Smooth muscle cell (in vitro differentiated cells): Measurements from ENCODE around the gene CBFA2T2. TPM values are rescaled to one million over a fixed set of nuclear protein-coding genes. Genes with fewer than 3 reads are reported as not detected.

Experiments
- DNase-seq: peaks from one replicate; lab custom pipeline; 2025; ENCODE audit not compliant: unreplicated experiment; lab: John Stamatoyannopoulos, UW
- H2AFZ ChIP-seq: fragments of 200-600 bp; sonication (generic); 2 replicates; pipeline ENCODE4 v1.6.0; 2016; ENCODE audit warnings: antibody characterized with exemption, low read depth, mild to moderate bottlenecking
- H3F3A ChIP-seq: fragments of 200-600 bp; sonication (generic); 2 replicates; pipeline ENCODE4 v1.6.0; 2017; ENCODE audit warnings: antibody characterized with exemption, low read depth
- H3K27ac ChIP-seq: fragments of 200-600 bp; sonication (generic); 2 replicates; pipeline ENCODE4 v1.5.1; 2016; ENCODE audit warnings: low read depth, mild to moderate bottlenecking
- H3K27me3 ChIP-seq: fragments of 200-600 bp; sonication (generic); 2 replicates; pipeline ENCODE4 v1.6.1; 2016; ENCODE audit warnings: low read depth, mild to moderate bottlenecking
- H3K36me3 ChIP-seq: fragments of 200-600 bp; sonication (generic); 2 replicates; pipeline ENCODE4 v1.5.1; 2016; ENCODE audit warnings: low read depth
- H3K4me1 ChIP-seq: fragments of 200-600 bp; sonication (generic); 2 replicates; pipeline ENCODE4 v1.5.1; 2016; ENCODE audit warnings: low read depth
- H3K4me2 ChIP-seq: fragments of 200-600 bp; sonication (generic); 2 replicates; pipeline ENCODE4 v1.6.0; 2016; ENCODE audit warnings: mild to moderate bottlenecking
- H3K4me3 ChIP-seq: fragments of 200-600 bp; sonication (generic); 2 replicates; pipeline ENCODE4 v1.5.1; 2016; ENCODE audit warnings: mild to moderate bottlenecking
- H3K79me2 ChIP-seq: fragments of 200-600 bp; sonication (generic); 2 replicates; pipeline ENCODE4 v1.6.0; 2016; ENCODE audit warnings: low read depth, mild to moderate bottlenecking
- H3K9ac ChIP-seq: fragments of 200-600 bp; sonication (generic); 2 replicates; pipeline ENCODE4 v1.6.0; 2016; ENCODE audit warnings: low read depth
- H3K9me3 ChIP-seq: fragments of 200-600 bp; sonication (generic); replicated peaks from 2 replicates; pipeline ENCODE4 v1.5.1; 2016; ENCODE audit warnings: low read depth
- H4K20me1 ChIP-seq: fragments of 200-600 bp; sonication (generic); 2 replicates; pipeline ENCODE4 v1.6.0; 2016; ENCODE audit warnings: low read depth
- CTCF ChIP-seq: fragments of 200-600 bp; sonication (generic); IDR thresholded peaks from 2 replicates; pipeline ENCODE4 v1.5.1; 2017; ENCODE audit warnings: borderline replicate concordance, mild to moderate bottlenecking, antibody characterized with exemption; ENCODE audit not compliant: insufficient read depth, poor library complexity, severe bottlenecking
- WGBS: methylation state at CpG from one replicate; pipeline ENCODE4 v1.1.7; 2016; ENCODE audit warnings: low lambda C conversion rate; 5-methylcytosine and 5-hydroxymethylcytosine counted together
- polyA plus RNA-seq: library from polyadenylated mRNA; unstranded; fragments of >200 nt; fragmentation: Nextera tagmentation; extraction: Ambion mirVana; gene quantifications from 2 replicates; pipeline ENCODE4 v1.2.1, GENCODE V29; 2016
- total RNA-seq: library from RNA; depleted of rRNA; stranded (reverse); fragments of >200 nt; gene quantifications from 2 replicates; pipeline ENCODE4 v1.2.3, GENCODE V29; 2014

The CBFA2T2 gene
- total and polyA plus RNA-seq, 2 experiments from 2014 or later = 18.2 to 41.6 TPM

GRCh38 chr20:33653218-33653899 is 163.5 kb downstream of the CBFA2T2 start:
- no peaks in the 10 kb centered on the region for H3K9me3 ChIP-seq
- H3F3A ChIP-seq = peaks cover 7% of the 10 kb centered on the region
- H3K4me1 ChIP-seq = no peaks in the 10 kb centered on the region
- DNase-seq = no peak
- H3K4me3 ChIP-seq = no peak overlapping the region
- H3K27ac ChIP-seq = no peak overlapping the region
- H3K9ac ChIP-seq = no peak overlapping the region
- H3K79me2 ChIP-seq = no peaks in the 10 kb centered on the region
- peaks cover 6% of the 10 kb centered on the region for H3K36me3 ChIP-seq
- no peak overlapping the region for H3K4me2 ChIP-seq
- H4K20me1 ChIP-seq = peaks cover 9% of the 10 kb centered on the region
- WGBS = 68% methylated on average over 16 of the region's 16 CpGs
- peak; percentile 83 for TF ChIP-seq CTCF
- no peak overlapping the region for H2AFZ ChIP-seq
- H3K27me3 ChIP-seq = no peaks in the 10 kb centered on the region

- no peak overlapping the region for H3K4me2 ChIP-seq
- no peak for DNase-seq
Measured at GRCh38 chr20:33653900-33654596, 164.2 kb downstream of the CBFA2T2 start.

GRCh38 chr20:33654680-33655161 is 164.8 kb downstream of the CBFA2T2 start:
- Histone ChIP-seq H3F3A (peaks cover 7% of the 10 kb centered on the region), H3K27ac (no peak overlapping the region), H3K79me2 (no peaks in the 10 kb centered on the region), H3K4me3 (no peak overlapping the region), H3K27me3 (no peaks in the 10 kb centered on the region), H4K20me1 (no peaks in the 10 kb centered on the region), H2AFZ (no peak overlapping the region), H3K9ac (no peak overlapping the region), H3K9me3 (no peaks in the 10 kb centered on the region), H3K36me3 (peaks cover 6% of the 10 kb centered on the region), H3K4me1 (no peaks in the 10 kb centered on the region), H3K4me2 (no peak overlapping the region)
- WGBS = 86% methylated on average over 14 of the region's 14 CpGs
- DNase-seq = no peak
- no peak for TF ChIP-seq CTCF

More at GRCh38 chr20:33653900-33654596, 164.2 kb downstream of the CBFA2T2 start:
- Histone ChIP-seq H3K9me3 (no peaks in the 10 kb centered on the region), H3K4me3 (no peak overlapping the region), H3K36me3 (peaks cover 6% of the 10 kb centered on the region), H3K79me2 (no peaks in the 10 kb centered on the region), H4K20me1 (peaks cover 2% of the 10 kb centered on the region), H3K4me1 (no peaks in the 10 kb centered on the region), H3K9ac (no peak overlapping the region), H3F3A (peaks cover 7% of the 10 kb centered on the region), H2AFZ (no peak overlapping the region), H3K27me3 (no peaks in the 10 kb centered on the region), H3K27ac (no peak overlapping the region)
- 91% methylated on average over 11 of the region's 11 CpGs for WGBS
- TF ChIP-seq CTCF = no peak
